OCI-LY7 (cell line): ENCODE data around the gene ZYX.

Source experiments
- CTCF ChIP-seq: fragments of 200-600 bp; sonication (generic); conservative IDR thresholded peaks from 2 replicates; pipeline ENCODE4 v1.5.1; 2014; ENCODE audit warnings: mild to moderate bottlenecking, antibody characterized with exemption, low read length, moderate library complexity, mixed read lengths
- EZH2phosphoT487 ChIP-seq: fragments of 200-600 bp; sonication (generic); IDR thresholded peaks from 2 replicates; pipeline ENCODE4 v1.6.1; 2018; ENCODE audit warnings: low read depth, borderline replicate concordance, mild to moderate bottlenecking, mixed run types, antibody characterized with exemption, low read length, moderate library complexity, mixed read lengths

GRCh38 chr7:143407287-143408251, 26.4 kb downstream of the ZYX start:
- TF ChIP-seq CTCF (no peak), EZH2phosphoT487 (no peak)
